SU-DHL-6 (cell line): ENCODE results near the gene POTEC.
"Not testable (repeated sequence)": the region's sequence is repeated elsewhere in the genome, so short reads cannot be mapped to it uniquely, and the experiment has no call there.

Source experiments
- H2AFZ ChIP-seq: fragments of 200-600 bp; sonication (generic); 2 replicates; pipeline ENCODE4 v1.6.1; 2014; ENCODE audit warnings: low read depth, mild to moderate bottlenecking, moderate library complexity, mixed read lengths, antibody characterized with exemption, low read length; ENCODE audit not compliant: severe bottlenecking
- H3F3A ChIP-seq: fragments of 200-600 bp; shearing (Covaris generic); 2 replicates; pipeline ENCODE4 v1.6.0; 2016; ENCODE audit warnings: antibody characterized with exemption, mild to moderate bottlenecking; ENCODE audit not compliant: insufficient read depth
- H3K27ac ChIP-seq: fragments of 200-600 bp; sonication (generic); 2 replicates; pipeline ENCODE4 v1.5.1; 2016; ENCODE audit warnings: low read depth, mild to moderate bottlenecking, low read length, moderate library complexity, mixed read lengths
- H3K27me3 ChIP-seq: fragments of 200-600 bp; sonication (generic), shearing (Covaris generic); 2 replicates; pipeline ENCODE4 v1.6.0; 2014; ENCODE audit warnings: mild to moderate bottlenecking, low read length
- H3K36me3 ChIP-seq: fragments of 200-600 bp; sonication (generic); 2 replicates; pipeline ENCODE4 v1.6.1; 2014; ENCODE audit warnings: mild to moderate bottlenecking, low read length, mixed read lengths
- H3K4me2 ChIP-seq: fragments of 300-600, 200-600 bp; shearing (Covaris generic), sonication (generic); 2 replicates; pipeline ENCODE4 v1.6.0; 2014; ENCODE audit warnings: low read length, low read depth, mild to moderate bottlenecking; ENCODE audit not compliant: poor library complexity, severe bottlenecking
- H3K4me3 ChIP-seq: fragments of 200-600 bp; sonication (generic); 2 replicates; pipeline ENCODE4 v1.5.1; 2014; ENCODE audit warnings: antibody characterized with exemption, low read length, mild to moderate bottlenecking, mixed read lengths; ENCODE audit not compliant: insufficient read depth, poor library complexity, severe bottlenecking
- H3K79me2 ChIP-seq: fragments of 200-600 bp; sonication (generic); 2 replicates; pipeline ENCODE4 v1.6.1; 2014; ENCODE audit warnings: mild to moderate bottlenecking, low read length, moderate library complexity; ENCODE audit not compliant: insufficient read depth
- H3K9ac ChIP-seq: fragments of 200-600 bp; sonication (generic); 2 replicates; pipeline ENCODE4 v1.7.0; 2014; ENCODE audit warnings: mild to moderate bottlenecking, low read length
- H3K9me2 ChIP-seq: fragments of 200-600 bp; sonication (generic); replicated peaks from 2 replicates; pipeline ENCODE4 v1.6.1; 2014; ENCODE audit warnings: low read length; ENCODE audit not compliant: insufficient read depth
- H3K9me3 ChIP-seq: fragments of 200-600 bp; sonication (generic); 2 replicates; pipeline ENCODE4 v1.6.1; 2014; ENCODE audit warnings: low read length, mixed read lengths; ENCODE audit not compliant: insufficient read depth
- H4K20me1 ChIP-seq: fragments of 200-600 bp; sonication (generic); 2 replicates; pipeline ENCODE4 v1.6.1; 2014; ENCODE audit warnings: low read depth, mild to moderate bottlenecking, antibody characterized with exemption, low read length, moderate library complexity, mixed read lengths
- CTCF ChIP-seq: fragments of 200-600 bp; sonication (generic); IDR thresholded peaks from one replicate; pipeline ENCODE4 v1.5.1; 2017; ENCODE audit warnings: antibody characterized with exemption, mild to moderate bottlenecking, low read length, moderate library complexity; ENCODE audit not compliant: insufficient read depth, poor library complexity, severe bottlenecking
- EZH2phosphoT487 ChIP-seq: fragments of 200-600 bp; sonication (generic), shearing (Covaris generic); conservative IDR thresholded peaks from 2 replicates; pipeline ENCODE4 v1.6.1; 2018; ENCODE audit warnings: mild to moderate bottlenecking, antibody characterized with exemption, low read length, moderate library complexity, mixed read lengths

The POTEC gene

DNA sequence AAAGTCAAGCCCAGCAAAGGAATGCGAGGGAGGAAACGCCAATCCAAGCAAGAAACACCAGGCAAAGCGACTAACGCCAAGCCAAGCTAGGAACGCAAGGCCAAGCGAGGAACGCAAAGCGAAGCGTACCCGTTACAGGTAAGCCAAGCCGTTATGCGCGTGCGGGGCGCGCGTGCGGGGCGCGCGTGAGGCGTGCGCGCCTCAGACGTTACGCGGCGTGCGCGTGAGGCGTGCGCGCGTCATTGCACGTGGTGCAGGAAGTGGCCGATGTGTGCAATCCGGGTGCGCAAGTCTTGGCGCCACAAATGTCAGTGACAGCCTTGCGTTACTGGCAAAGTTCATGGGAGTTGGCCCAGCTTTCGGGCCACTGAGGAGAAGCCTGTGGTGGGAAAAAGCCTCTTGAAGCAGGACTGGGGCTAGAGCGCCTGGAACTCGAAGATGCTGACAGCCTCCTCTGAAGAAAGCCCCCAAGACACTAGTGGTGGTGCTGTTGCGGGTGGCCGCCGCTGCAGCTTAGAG is at the start of gene POTEC:
POTEC (minus strand) TSS at position 155 of the 519 bp plus-strand sequence. CDS start 454 bp downstream, outside the sequence.
- not testable (repeated sequence) for H4K20me1 ChIP-seq, H3K27me3 ChIP-seq, H3K36me3 ChIP-seq, H3K9me2 ChIP-seq, H3K9ac ChIP-seq, H3K4me3 ChIP-seq, H3K27ac ChIP-seq, H3K9me3 ChIP-seq, H3F3A ChIP-seq, H3K4me2 ChIP-seq, H3K79me2 ChIP-seq, H2AFZ ChIP-seq

- Histone ChIP-seq H3K4me2 (no peak overlapping the region), H3F3A (no peaks in the 10 kb centered on the region), H3K9ac (no peak overlapping the region), H3K27me3 (no peaks in the 10 kb centered on the region), H3K27ac (no peak overlapping the region), H3K36me3 (no peaks in the 10 kb centered on the region), H2AFZ (no peak overlapping the region), H3K79me2 (no peaks in the 10 kb centered on the region), H3K4me3 (no peak overlapping the region), H4K20me1 (no peaks in the 10 kb centered on the region), H3K9me3 (no peaks in the 10 kb centered on the region), H3K9me2 (no peaks in the 10 kb centered on the region)
- TF ChIP-seq EZH2phosphoT487 (no peak), CTCF (no peak)
Measured at GRCh38 chr18:14577971-14578370, 34.6 kb upstream of the POTEC start.

- not testable (repeated sequence) for H3F3A ChIP-seq, H3K4me3 ChIP-seq, H3K79me2 ChIP-seq, H3K27me3 ChIP-seq, H3K9me3 ChIP-seq, H3K27ac ChIP-seq, H3K4me2 ChIP-seq, H2AFZ ChIP-seq, H3K36me3 ChIP-seq, H3K9me2 ChIP-seq, H4K20me1 ChIP-seq, H3K9ac ChIP-seq
Measured at GRCh38 chr18:14559502-14559901, 16.1 kb upstream of the POTEC start.

DNA sequence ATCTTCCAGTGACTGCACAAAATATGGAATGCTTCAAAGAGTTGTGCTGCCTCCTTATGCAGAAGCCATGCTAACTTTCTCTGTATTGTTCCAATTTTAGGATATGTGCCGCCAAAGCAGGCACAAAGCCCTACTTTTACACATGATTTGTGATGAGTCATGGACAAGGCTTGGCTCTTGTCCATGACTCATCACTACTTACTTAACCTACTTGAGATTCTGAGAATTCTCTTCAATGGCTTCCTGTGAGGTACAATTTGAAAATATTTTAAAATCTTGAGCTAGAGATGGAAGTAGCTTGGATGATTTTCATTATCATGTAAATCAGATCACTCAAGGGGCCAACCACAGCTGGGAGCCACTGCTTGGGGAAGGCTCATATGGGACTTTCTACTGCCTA is 11.7 kb downstream of the POTEC start:
- not testable (repeated sequence) for H3K9ac ChIP-seq, H3K9me3 ChIP-seq, H3K36me3 ChIP-seq, H3K4me2 ChIP-seq, H3F3A ChIP-seq, H3K79me2 ChIP-seq, H3K27ac ChIP-seq, H3K9me2 ChIP-seq, H2AFZ ChIP-seq, H3K27me3 ChIP-seq, H4K20me1 ChIP-seq, H3K4me3 ChIP-seq

GRCh38 chr18:14510707-14511106 is 32.7 kb downstream of the POTEC start:
- not testable (repeated sequence) for H3K79me2 ChIP-seq, H3K4me2 ChIP-seq, H3K36me3 ChIP-seq, H3F3A ChIP-seq, H3K27ac ChIP-seq, H3K27me3 ChIP-seq, H3K9ac ChIP-seq, H4K20me1 ChIP-seq, H3K9me2 ChIP-seq, H3K4me3 ChIP-seq, H3K9me3 ChIP-seq, H2AFZ ChIP-seq

DNA sequence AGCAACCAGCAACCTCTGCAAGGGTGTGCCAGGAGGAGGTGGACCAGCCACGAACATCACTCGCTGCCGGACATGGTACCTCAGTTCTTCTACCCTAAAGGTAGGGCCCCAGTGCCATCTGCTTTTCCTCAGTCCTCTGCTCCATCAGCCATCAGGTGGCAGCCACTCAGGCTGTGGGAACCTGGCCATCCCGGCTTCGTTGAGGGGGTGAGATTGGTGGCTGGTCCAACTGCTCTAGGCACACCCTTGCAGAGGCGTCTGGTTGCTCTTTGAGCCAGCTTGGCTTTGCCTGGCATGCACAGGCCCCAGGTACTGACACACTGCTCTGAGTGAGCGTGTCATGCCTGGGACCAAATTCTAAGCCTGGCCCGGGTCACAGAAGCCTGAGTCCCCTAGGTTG is 39.7 kb downstream of the POTEC start:
- H3F3A ChIP-seq, H3K4me2 ChIP-seq, H3K27me3 ChIP-seq, H2AFZ ChIP-seq, H3K79me2 ChIP-seq, H3K36me3 ChIP-seq, H3K4me3 ChIP-seq, H3K9me3 ChIP-seq, H4K20me1 ChIP-seq, H3K27ac ChIP-seq, H3K9ac ChIP-seq, H3K9me2 ChIP-seq: not testable (repeated sequence)

DNA sequence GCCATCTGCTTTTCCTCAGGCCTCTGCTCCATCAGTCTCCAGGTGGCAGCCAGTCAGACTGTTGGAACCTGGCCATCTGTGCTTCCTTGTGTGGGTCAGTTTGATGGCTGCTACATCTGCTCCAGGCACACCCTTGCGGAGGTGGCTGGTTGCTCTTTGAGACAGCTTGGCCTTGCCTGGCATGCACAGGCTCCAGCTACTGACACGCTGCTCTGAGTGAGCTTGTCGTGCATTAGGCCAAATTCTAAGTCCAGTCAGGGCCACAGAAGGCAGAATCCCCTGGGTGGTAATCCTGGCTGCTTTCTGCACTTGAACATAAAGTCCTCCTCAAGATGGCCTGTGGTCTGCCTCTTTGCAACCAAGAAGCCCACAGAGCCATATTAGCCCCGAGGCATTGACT is 41.5 kb downstream of the POTEC start:
- H2AFZ ChIP-seq, H4K20me1 ChIP-seq, H3F3A ChIP-seq, H3K4me3 ChIP-seq, H3K27ac ChIP-seq, H3K36me3 ChIP-seq, H3K9me3 ChIP-seq, H3K9ac ChIP-seq, H3K79me2 ChIP-seq, H3K27me3 ChIP-seq, H3K9me2 ChIP-seq, H3K4me2 ChIP-seq: not testable (repeated sequence)
